SIG-M5 (cell line): Measurements from ENCODE around the gene RPP25.

Source experiments
- DNase-seq: peaks from one replicate; lab custom pipeline; 2025; lab: John Stamatoyannopoulos, UW

The RPP25 gene

GRCh38 chr15:74956648-74957475 lies at the start of gene RPP25:
Gene RPP25 (minus strand): TSS chr15:74956772. CDS start chr15:74956583, 189 bp downstream.
- DNase-seq, result no peak

GRCh38 chr15:75002398-75002797 lies 45.8 kb upstream of the RPP25 start:
- no peak for DNase-seq

GRCh38 chr15:75001310-75001709 lies 44.7 kb upstream of the RPP25 start:
- no peak for DNase-seq

- no peak for DNase-seq
Observed at GRCh38 chr15:74997543-74997942, 41.0 kb upstream of the RPP25 start.

- no peak for DNase-seq
Observed at GRCh38 chr15:74997141-74997540, 40.6 kb upstream of the RPP25 start.

GRCh38 chr15:74995779-74996765 lies 39.5 kb upstream of the RPP25 start:
- no peak for DNase-seq

- DNase-seq, result peak; percentile 57
Observed at GRCh38 chr15:74995182-74995778, 38.7 kb upstream of the RPP25 start, which contains the start of gene SCAMP5. Gene SCAMP5 (plus strand): TSS chr15:74995563. CDS start chr15:75011840, 16,277 bp downstream.

- DNase-seq, result no peak
Observed at GRCh38 chr15:74994685-74995084, 38.1 kb upstream of the RPP25 start.

GRCh38 chr15:74994236-74994635 lies 37.7 kb upstream of the RPP25 start:
- no peak for DNase-seq

GRCh38 chr15:74992619-74993018 lies 36.0 kb upstream of the RPP25 start:
- DNase-seq, result no peak

GRCh38 chr15:74989527-74989926 lies 33.0 kb upstream of the RPP25 start:
- no peak for DNase-seq

GRCh38 chr15:74988007-74988800 lies 31.6 kb upstream of the RPP25 start:
- no peak for DNase-seq

- DNase-seq, result no peak
Observed at GRCh38 chr15:74983725-74984231, 27.2 kb upstream of the RPP25 start.

GRCh38 chr15:74982183-74982582 lies 25.6 kb upstream of the RPP25 start:
- no peak for DNase-seq

GRCh38 chr15:74978503-74978902 lies 21.9 kb upstream of the RPP25 start:
- no peak for DNase-seq

GRCh38 chr15:74978077-74978476 lies 21.5 kb upstream of the RPP25 start:
- DNase-seq, result no peak

- no peak for DNase-seq
Observed at GRCh38 chr15:74977599-74977998, 21.0 kb upstream of the RPP25 start.

GRCh38 chr15:74976159-74976558 lies 19.6 kb upstream of the RPP25 start:
- DNase-seq, result no peak

- no peak for DNase-seq
Observed at GRCh38 chr15:74967670-74968069, 11.1 kb upstream of the RPP25 start.

- no peak for DNase-seq
Observed at GRCh38 chr15:74964794-74965193, 8.2 kb upstream of the RPP25 start.

GRCh38 chr15:74963213-74963612 lies 6.6 kb upstream of the RPP25 start:
- no peak for DNase-seq
